ENCODE results near the gene ACADL. TPM values are rescaled to one million over a fixed set of nuclear protein-coding genes. Genes with fewer than 3 reads are reported as not detected.
"Not testable (repeated sequence)": the region's sequence is repeated elsewhere in the genome, so short reads cannot be mapped to it uniquely, and the experiment has no call there.

Gene ACADL
- total RNA-seq, 1 donor from 2014 or later, result 3.8 TPM

GRCh38 chr2:210203147-210203546 lies 22.1 kb downstream of the ACADL start:
- DNase-seq (ENCODE audit: low read depth), result no peak

- no peak for DNase-seq (ENCODE audit: low read depth)
These were observed 25.4 kb downstream of the ACADL start for GRCh38 chr2:210199854-210200253.

- peak; percentile 65 for DNase-seq (ENCODE audit: low read depth)
These were observed 26.0 kb downstream of the ACADL start for GRCh38 chr2:210199186-210199765.

- DNase-seq (ENCODE audit: low read depth), result peak; percentile 82
These were observed 26.9 kb downstream of the ACADL start for GRCh38 chr2:210198326-210198725.

- no peak for DNase-seq (ENCODE audit: low read depth)
These were observed 27.5 kb downstream of the ACADL start for GRCh38 chr2:210197720-210198119.

- DNase-seq (ENCODE audit: low read depth), result peak; percentile 79
These were observed 30.0 kb downstream of the ACADL start for GRCh38 chr2:210195101-210195852.

GRCh38 chr2:210190345-210190744 lies 34.9 kb downstream of the ACADL start:
- DNase-seq (ENCODE audit: low read depth), result peak; percentile 90

GRCh38 chr2:210189452-210190138 lies 35.7 kb downstream of the ACADL start:
- DNase-seq (ENCODE audit: low read depth), result peak; percentile 98

GRCh38 chr2:210188755-210189154 lies 36.5 kb downstream of the ACADL start:
- no peak for DNase-seq (ENCODE audit: low read depth)

GRCh38 chr2:210188190-210188589 lies 37.1 kb downstream of the ACADL start:
- DNase-seq (ENCODE audit: low read depth), result no peak

GRCh38 chr2:210183936-210184335 lies 41.3 kb downstream of the ACADL start:
- DNase-seq (ENCODE audit: low read depth), result not testable (repeated sequence)

GRCh38 chr2:210181606-210182088 lies 43.6 kb downstream of the ACADL start:
- not testable (repeated sequence) for DNase-seq (ENCODE audit: low read depth)

- not testable (repeated sequence) for DNase-seq (ENCODE audit: low read depth)
These were observed 44.1 kb downstream of the ACADL start for GRCh38 chr2:210181033-210181605.

- DNase-seq (ENCODE audit: low read depth), result no peak
These were observed 44.8 kb downstream of the ACADL start for GRCh38 chr2:210180477-210180876.

GRCh38 chr2:210179351-210179990 lies 45.8 kb downstream of the ACADL start:
- DNase-seq (ENCODE audit: low read depth), result no peak

- no peak for DNase-seq (ENCODE audit: low read depth)
These were observed 47.5 kb downstream of the ACADL start for GRCh38 chr2:210177769-210178168.

- not testable (repeated sequence) for DNase-seq (ENCODE audit: low read depth)
These were observed 48.1 kb downstream of the ACADL start for GRCh38 chr2:210177115-210177514.

- no peak for DNase-seq (ENCODE audit: low read depth)
These were observed 51.2 kb downstream of the ACADL start for GRCh38 chr2:210174086-210174485.

GRCh38 chr2:210172219-210172575 lies 53.0 kb downstream of the ACADL start:
- DNase-seq (ENCODE audit: low read depth), result no peak

- DNase-seq (ENCODE audit: low read depth), result peak; percentile 88
These were observed 53.7 kb downstream of the ACADL start, which contains the start of gene KANSL1L for GRCh38 chr2:210171309-210172218. Gene KANSL1L (minus strand): TSS chr2:210171409. CDS start chr2:210154582, 16,827 bp downstream.

All from renal cortical epithelial cell (primary cell).